Measurements from ENCODE around the gene GFI1B.

GFI1B gene

DNA sequence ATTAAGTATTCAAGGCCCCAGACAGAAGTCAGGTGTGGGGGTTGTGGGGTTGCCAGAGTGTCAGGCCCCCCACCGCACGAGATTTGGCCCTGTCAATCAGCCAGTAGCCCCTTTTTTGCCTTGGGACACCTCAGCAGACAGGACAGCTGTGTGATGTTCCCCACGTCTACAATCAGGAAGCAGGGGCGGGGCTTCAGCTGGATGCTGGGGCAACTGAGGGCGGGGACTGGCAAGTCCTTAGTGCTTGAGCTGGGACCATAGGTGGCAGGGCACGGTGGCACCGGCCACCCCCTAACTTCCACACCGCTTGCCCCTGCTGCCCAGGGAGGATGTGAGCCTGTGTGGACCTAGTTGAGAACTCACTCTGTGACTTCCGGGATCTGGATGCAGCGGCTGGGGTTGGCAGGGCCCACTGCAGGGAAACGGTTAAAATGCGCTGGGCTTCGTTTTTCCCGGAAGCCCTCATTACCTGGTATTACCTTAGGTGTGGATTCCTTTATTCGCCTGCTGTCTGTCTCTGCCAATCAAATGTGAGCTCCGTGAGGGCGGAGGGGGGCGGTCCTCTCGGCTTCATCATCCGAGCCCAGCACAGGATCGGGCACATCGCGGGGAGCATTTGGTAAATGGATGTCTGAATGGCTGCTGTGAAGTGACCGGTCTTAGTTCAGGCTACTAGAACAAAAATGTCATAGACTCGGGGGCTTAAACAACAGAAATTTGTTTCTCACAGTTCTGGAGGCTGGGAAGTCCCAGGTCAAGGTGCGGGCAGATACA, 44.8 kb downstream of the GFI1B start:
- peak; percentile 5 to 43 for DNase-seq

DNA sequence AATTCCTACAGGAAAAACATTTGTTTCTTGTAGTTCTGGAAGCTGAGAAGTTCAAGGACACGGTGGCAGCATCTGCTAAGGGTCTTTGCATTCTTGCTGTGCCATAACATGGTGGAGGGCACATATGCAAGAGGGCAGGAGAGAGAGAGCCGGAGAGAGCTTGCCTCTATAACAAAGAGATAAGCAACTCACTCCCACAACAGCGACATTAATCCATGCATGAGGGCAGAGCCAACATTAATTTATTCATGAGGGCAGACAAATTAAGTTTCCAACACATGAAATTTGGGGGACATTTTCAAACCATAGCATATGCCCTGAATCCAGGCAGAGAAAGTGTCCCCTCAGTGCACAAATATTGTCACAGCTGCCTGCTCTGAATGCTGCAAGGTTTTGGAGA, 47.9 kb downstream of the GFI1B start:
- no peak for DNase-seq

DNA sequence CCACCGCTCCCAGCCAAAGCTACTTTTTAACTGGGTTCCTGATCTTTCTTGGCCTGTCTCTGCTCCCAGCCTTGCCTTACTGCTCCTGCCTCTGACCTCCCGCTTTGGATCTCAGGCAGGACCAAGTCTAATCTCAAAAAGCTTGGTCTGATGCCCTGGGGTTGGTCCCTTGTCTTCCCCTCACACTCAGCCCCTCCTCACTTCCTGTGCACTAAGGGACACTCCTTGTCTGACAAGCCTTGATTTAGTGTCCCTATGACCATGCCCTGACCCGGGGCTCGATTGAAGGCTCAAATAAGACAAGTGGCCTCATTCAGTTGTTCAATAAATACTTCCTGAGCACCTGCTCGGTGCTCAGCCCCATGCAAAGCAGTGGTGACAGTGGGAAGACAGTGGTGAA, 48.6 kb downstream of the GFI1B start:
- DNase-seq, result no peak

DNA sequence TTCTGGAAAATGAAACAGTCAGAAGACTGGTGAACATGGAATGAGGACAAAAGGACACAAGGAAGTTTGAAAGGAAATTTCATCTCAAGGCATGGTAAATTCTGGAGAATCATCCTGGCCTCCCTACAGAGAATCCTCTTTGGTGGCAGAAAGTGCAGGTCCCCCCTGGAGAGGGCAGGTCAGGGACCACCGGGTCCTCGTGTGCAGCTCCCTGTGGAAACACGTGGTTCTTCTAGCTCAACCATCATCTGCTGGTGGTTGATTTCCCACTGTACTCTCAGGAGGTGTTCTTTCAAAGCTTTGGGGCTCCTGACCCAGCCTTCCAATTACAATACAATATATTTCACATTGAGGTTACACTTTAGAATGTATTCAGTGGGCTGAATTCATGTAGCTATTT, 49.7 kb downstream of the GFI1B start:
- no peak for DNase-seq

DNA sequence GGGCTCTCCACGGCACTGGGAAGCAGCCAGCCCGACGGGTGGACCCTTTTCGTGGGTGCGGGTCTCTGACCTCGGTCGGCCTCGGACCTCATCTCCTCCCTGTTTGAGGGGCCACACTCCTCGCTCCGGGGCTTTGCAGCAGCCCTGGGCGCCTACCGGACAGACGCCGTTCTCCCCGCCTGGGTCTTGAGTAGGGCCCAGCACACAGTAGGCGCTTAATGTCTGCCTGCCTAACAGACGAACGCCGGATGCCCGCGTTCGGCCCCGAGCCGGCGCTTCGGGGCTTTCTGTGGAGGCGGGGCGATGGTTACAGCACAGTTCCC, 51.5 kb downstream of the GFI1B start:
- no peak for DNase-seq

DNA sequence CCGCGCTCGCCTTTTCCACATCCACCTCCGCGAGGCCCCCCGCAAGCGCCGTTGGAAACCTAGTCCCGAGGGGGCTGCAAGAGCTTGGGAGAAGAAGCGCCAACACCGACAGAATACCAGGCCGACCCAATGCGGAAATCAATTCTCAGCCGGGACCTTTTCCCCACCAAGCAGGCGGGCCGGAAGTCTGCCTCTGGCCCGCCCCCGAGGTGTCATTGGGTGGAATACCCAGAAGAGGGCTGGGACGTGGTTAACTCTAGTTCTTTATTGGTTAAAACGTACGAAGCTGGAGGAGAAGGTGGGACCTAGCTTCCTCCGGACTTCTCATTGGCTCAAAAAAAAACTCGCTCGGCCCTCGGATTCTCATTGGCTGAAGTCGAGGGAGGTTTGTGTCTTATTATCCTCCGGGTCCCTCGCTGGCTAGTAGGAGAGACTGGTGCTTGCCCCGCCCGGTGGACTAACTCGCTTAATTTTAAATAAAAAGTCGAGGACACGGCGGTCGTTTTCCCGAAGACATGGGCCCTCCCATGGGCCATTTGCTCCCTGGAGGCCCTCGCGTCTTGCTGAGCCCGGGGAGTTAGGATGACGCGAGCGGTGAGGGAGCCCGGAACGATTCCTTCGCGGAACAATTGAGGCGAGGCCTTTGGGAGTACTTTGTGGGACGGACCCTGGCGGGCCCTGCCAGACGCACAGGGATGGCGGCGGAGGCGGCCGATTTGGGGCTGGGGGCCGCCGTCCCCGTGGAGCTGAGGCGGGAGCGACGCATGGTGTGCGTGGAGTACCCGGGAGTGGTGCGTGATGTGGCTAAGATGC, 52.0 kb downstream of the GFI1B start, which contains the start of gene GTF3C5:
TSS of gene GTF3C5 (plus strand) at position 681 of the 813 bp plus-strand sequence. CDS start at position 696, 15 bp downstream.
- DNase-seq, result peak; percentile 93 to 96

DNA sequence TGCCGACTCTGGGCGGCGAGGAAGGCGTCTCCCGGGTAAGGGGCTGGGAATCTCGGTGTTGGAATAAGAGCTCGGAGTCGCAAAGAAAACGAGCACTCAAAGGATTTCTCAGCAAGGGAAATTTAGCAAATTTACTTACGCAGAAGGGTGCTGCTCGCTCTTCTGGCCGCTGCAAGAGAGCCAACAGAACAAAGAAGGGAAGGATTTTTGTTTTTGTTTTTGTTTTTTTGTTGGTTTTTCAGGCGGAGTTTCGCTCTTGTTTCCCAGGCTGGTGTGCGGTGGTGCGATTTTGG, 52.6 kb downstream of the GFI1B start:
- no peak for DNase-seq

DNA sequence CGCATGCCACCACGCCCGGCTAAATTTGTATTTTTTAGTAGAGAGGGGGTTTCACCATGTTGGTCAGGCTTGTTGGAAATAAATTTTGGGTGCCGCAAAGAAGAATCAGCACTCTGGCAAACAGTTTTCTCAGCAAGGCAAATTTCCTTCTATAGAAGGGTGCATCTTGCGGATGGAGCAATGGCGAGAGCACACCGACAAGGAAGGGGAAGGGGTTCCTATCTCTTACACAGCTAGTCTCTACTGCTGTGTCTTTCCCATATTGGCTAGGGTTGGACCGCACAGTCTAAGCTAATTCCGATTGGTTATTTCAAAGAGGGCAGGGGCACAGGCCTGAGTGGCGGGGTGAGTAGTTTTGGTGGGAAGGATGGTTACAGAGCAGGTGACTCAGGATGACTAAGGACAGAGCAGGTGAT, 53.0 kb downstream of the GFI1B start:
- DNase-seq, result no peak

DNA sequence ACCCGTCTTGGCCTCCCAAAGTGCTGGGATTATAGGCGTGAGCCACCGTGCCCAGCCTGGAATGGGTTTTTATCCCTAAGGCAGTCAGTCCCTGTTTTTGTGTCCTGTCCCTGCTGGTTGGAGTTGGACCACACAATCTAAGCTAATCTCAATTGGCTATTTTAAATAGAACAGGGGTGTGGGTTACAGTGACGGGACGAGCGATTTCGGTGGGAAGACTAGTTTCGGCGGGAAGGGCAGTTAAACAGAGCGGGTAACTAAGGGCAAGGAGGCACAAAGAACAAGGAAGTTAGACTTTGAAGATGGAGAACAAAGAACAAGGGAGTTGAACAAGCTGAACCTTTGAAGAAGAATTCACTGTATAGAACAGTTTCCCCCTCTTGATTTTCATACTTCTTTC, 53.7 kb downstream of the GFI1B start:
- DNase-seq, result no peak

DNA sequence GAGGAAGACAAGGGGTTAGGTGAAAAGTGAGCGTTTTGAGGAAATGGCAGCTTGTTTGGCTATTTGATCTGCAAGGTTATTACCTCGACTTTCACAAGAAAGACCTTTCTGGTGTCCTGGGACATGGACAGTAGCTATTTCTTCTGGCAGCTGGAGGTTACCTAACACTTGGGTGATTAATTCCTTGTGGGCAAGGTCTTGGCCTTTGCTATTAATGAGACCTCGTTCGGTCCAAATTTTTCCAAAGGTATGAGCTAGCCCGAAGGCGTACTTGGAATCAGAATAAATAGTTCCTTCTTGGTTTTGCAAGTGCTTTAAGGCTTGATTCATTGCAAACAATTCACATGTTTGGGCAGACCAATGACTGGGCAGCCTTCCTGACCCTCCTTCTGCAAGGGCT, 57.2 kb downstream of the GFI1B start:
- DNase-seq, result no peak

DNA sequence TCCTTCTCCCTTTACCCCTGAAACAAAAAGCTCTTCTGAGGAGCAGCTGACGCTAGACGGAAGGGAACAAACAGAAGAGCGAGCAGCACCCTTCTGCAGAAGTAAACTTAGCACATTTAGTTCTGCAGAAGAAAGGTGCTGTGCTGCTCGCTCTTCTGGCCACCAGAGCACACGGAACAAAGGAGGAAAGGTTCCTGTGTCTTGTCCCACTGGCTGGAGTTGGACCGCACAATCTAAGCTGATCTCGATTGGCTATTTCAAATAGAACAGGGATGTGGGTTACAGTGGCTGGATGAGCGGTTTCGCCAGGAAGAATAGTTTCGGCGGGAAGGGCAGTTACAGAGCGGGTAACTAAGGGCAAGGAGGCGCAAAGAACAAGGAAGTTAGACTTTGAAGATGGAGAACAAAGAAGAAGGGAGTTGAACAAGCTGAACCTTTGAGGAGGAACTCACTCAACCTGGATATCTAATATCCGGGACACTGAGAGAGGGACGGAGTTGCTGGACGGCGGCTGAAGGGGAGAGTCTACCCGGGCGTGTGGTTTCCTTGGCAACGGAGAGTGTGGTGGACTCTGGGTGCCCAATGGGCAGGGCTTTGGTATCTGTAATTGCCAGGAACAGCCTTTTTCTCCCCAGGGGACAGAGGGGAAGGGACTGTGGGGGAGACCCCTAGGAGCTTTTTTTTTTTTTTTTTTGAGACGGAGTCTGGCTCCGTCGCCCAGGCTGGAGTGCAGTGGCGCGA, 59.5 kb downstream of the GFI1B start:
- DNase-seq, result no peak

DNA sequence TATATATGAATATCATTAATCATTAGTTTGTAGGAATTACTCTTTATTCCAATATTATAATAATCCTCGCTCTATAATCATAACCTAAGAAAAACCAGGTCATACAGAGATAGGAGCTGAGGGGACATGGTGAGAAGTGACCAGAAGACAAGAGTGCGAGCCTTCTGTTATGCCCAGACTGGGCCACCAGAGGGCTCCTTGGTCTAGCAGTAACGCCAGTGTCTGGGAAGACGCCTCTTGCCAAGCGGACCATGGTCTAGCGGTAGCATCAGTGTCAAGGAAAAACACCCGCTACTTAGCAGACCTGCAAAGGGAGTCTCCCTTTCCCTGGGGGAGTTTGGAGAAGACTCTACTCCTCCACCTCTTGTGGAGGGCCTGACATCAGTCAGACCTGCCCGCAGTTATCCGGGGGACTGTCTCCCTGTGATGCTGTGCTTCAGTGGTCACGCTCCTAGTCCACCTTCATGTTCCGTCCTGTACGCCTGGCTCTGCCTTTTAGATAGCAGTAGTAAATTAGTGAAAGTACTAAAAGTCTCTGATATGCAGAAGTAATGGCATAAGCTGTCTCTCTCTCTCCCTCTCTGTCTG, 62.5 kb downstream of the GFI1B start:
- peak; percentile 38 to 45 for DNase-seq
